Epithelial cell of proximal tubule (primary cell): Measurements from ENCODE around the gene GAS6. TPM values are rescaled to one million over a fixed set of nuclear protein-coding genes. Genes with fewer than 3 reads are reported as not detected.

Experiments
- DNase-seq: peaks from one replicate; pipeline ENCODE4 v3.0.0-alpha.2; 2011; ENCODE audit warnings: low read depth
- H3K4me3 ChIP-seq: 2 replicates; pipeline ENCODE4 v1.5.1; 2011; ENCODE audit warnings: low read depth, mild to moderate bottlenecking, low read length
- total RNA-seq: library from RNA; depleted of rRNA; stranded (reverse); fragments of >200 nt; gene quantifications from 2 replicates; pipeline ENCODE4 v1.2.3, GENCODE V29; 2015
- TF ChIP-seq, protein P1 (sequence below): conservative IDR thresholded peaks from 2 replicates; pipeline ENCODE4 v1.5.1; 2012; ENCODE audit warnings: low read depth, mild to moderate bottlenecking, low read length

Gene GAS6
- total RNA-seq, 1 donor from 2014 or later, result 127 TPM

DNA sequence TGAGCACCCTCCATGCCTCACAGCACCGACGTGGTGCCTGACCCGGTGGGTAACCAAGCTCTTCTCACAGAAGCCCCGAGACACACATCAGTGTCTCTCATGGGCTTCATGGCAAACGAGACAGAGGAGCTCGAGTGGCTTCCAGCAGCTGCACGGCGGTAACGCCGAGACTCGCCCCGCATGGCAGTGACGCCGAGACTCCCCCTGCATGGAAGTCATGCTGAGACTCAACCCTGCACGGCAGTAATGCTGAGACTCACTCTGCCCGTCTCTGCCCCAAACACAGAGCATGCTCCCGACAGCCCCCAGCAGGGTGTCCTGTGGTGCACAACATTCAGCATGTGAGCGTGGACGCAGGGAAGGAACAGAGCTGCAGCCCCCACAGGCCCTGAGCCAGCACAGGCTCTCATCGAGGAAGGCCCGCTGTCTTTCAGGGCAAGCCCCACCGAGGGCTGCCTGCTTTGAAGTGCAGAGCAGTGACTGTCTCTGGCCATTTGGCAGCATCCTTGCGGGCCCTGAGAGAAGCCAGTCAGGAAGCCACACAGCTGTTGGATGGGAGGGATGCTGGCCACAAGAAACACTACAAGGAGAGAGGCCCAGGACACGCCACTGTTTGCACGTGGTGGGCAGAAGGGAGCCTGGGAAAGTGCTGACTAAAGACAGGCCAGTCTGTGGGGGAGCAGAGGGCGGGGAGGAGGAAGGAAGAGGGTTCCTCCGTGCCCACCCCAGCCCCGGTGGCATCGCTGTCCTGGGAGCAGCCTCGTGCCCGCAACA lies 9.5 kb downstream of the GAS6 start:
- TF ChIP-seq, protein P1, sequence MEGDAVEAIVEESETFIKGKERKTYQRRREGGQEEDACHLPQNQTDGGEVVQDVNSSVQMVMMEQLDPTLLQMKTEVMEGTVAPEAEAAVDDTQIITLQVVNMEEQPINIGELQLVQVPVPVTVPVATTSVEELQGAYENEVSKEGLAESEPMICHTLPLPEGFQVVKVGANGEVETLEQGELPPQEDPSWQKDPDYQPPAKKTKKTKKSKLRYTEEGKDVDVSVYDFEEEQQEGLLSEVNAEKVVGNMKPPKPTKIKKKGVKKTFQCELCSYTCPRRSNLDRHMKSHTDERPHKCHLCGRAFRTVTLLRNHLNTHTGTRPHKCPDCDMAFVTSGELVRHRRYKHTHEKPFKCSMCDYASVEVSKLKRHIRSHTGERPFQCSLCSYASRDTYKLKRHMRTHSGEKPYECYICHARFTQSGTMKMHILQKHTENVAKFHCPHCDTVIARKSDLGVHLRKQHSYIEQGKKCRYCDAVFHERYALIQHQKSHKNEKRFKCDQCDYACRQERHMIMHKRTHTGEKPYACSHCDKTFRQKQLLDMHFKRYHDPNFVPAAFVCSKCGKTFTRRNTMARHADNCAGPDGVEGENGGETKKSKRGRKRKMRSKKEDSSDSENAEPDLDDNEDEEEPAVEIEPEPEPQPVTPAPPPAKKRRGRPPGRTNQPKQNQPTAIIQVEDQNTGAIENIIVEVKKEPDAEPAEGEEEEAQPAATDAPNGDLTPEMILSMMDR, result no peak
- no peak for DNase-seq
- no peak overlapping the region for H3K4me3 ChIP-seq

DNA sequence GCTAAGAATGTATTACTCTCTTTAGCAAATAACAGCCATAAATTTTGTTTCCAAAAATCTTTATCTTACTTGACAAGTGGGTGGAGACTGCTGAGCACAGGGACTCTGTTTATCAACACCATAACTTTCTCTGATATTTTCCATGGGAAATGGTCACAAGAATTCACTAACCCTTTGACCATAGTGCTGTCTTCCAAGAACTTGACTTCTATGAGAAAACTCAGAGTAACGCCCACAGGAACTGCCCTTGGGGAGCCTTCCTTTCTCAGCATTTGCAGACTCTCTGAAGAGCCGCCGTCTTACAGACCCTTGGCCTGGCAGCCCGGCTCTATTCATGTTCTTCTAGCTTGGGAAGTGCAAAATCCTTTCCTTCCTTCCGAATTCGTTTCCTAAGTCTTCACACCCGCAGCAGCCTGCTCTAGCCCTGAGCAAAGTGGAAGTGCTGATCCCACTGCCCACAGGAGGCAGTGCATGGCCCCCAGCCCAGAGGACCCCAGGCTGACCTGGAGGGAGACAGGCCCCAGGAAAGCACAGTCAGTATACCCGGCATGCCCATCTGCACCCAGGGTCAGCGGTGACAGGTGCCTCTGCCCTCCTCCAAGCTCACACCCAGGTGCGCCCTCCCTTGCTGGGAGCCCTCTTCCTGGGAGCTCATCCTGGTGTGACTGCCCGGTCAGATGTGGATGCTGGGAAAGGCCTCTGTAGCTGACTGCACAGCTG lies 10.2 kb downstream of the GAS6 start:
- DNase-seq, result no peak
- H3K4me3 ChIP-seq, result no peak overlapping the region
- TF ChIP-seq, protein P1, result no peak

DNA sequence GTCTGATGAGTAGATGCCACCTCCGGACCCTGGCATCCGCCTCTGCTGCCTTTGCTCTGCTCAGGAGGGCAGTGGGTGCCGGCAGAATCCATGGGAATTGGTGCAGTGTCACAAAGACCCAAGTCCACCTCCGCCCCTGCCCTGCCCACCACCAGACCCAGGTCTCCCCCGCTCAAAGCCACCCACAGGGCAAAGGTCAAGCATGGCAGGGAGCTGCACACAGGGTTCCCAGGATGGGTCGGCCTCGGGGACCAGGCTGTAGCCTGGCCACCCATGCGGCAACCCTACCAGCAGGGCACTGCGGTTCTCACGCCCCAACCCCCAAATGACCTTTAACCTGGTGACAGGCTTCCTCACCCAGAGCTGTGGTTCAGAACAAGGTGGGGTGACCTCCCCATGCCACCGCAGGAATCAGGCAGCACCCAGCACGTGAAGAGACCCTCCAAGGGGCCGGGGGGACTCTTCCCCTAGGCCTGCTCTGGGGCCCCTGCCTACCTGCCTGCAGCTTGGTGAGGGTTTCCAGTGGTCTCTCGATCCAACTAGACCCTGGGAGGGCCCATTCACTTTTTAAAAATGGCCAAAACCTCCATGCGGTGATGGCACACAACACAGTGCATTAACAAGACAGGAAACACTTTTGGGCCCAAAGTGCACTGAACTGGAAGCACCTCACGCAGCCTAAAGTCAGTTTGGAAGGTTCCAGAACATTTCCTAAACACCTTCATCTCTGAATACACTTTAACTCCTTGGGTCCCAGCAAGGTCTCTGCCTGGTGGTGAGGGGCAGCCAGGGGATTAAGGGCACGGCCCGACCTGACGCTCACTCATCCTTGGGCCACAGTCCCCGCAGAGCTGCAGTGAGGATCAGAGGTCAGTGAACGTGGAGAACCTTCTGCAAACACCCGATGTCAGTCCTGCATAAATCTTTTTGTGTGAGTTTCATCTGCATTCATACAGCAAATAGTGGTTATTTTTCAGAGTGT lies 11.0 kb downstream of the GAS6 start:
- H3K4me3 ChIP-seq, result no peak overlapping the region
- DNase-seq, result no peak
- TF ChIP-seq, protein P1, result no peak

DNA sequence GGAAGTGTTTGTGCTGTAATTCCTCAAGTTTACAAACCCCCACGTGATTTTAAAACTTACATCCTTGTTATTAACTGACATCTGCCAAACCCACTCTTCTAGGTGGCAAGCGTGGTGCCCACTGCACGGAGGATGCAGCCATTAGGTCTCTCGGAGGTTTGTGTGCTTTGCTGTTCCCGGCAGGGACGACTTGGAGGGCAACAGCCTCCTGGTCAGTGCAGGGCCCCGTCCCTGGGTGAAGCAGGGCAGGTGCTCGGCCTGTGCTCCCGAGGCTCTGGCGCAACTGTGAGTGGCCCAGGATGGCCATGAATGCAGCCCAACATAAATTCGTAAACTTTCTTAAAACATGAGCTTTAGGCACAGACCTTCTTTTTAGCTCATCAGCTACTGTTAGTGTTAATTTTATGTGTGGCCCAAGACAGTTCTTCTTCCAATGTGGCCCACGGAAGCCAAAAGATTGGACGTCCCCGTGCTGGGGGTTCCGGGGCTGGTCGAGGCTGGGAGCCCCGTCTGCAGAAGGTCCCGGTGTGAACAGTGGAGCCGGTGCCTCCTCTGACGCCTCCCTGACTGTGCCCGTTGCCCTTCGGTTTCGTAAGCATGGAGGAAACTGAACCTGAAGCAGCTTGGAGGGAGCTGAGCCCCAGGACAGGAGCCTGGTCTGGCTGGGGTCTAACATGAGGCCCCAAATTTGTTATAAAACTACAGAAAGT lies 11.9 kb downstream of the GAS6 start:
- TF ChIP-seq, protein P1, result no peak
- no peak for DNase-seq
- no peak overlapping the region for H3K4me3 ChIP-seq

DNA sequence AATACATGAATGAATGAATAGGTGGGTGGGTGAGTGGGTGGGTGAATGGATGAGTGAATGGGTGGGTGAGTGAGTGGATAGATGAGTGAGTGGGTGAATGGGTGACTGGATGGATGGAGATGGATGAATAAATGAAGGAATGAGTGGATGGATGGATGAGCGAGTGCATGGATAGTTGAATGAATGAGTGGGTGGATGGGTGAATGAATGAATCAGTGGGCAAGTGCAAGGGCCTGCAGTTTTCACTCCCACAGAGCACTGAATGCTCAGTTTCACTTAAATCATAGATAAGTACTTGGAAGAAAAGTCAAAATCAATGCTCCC lies 12.4 kb downstream of the GAS6 start:
- TF ChIP-seq, protein P1, result no peak
- H3K4me3 ChIP-seq, result no peak overlapping the region
- no peak for DNase-seq

DNA sequence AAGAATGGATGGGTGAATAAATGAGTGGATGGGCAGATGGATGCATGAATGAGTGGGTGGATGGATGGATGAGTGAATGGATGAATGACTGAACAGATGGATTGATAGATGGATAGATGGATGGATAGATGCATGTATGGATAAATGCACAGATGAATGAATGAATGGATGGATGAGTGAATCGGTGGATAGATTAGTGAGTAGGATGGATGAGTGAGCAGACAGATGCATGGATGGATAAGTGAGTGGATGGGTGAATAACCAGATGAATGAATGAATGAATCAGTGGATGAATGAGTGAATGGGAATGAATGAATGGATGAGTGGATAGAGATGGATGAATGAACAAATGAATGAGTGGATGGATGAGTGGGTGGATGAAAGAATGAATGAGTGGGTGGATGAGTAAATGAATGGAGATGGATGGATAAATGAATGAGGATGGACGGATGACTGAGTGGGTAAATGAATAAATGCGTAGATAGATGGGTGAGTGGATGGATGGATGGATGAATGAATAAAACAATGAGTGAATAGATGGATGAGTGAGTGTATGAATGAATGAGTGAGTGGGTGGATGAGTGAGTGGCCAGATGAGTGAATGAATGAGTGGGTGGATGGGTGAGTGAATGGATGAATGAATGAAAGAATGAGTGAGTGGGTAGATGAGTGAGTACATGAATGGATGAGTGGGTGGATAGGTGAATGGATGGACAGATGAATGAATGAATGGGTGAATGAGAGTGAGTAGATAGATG lies 13.0 kb downstream of the GAS6 start:
- H3K4me3 ChIP-seq, result no peak overlapping the region
- no peak for DNase-seq
- TF ChIP-seq, protein P1, result no peak
